DLD1 (cell line): ENCODE measurements around the gene ATP7A.
"Not testable (repeated sequence)": the region's sequence is repeated elsewhere in the genome, so short reads cannot be mapped to it uniquely, and the experiment has no call there.

Source experiments
- in situ Hi-C: cut with HindIII; loops from 2 replicates; pipeline ENCODE4 v1.10.0; 2017; ENCODE audit warnings: low sequenced_read_pairs

Gene ATP7A

DNA sequence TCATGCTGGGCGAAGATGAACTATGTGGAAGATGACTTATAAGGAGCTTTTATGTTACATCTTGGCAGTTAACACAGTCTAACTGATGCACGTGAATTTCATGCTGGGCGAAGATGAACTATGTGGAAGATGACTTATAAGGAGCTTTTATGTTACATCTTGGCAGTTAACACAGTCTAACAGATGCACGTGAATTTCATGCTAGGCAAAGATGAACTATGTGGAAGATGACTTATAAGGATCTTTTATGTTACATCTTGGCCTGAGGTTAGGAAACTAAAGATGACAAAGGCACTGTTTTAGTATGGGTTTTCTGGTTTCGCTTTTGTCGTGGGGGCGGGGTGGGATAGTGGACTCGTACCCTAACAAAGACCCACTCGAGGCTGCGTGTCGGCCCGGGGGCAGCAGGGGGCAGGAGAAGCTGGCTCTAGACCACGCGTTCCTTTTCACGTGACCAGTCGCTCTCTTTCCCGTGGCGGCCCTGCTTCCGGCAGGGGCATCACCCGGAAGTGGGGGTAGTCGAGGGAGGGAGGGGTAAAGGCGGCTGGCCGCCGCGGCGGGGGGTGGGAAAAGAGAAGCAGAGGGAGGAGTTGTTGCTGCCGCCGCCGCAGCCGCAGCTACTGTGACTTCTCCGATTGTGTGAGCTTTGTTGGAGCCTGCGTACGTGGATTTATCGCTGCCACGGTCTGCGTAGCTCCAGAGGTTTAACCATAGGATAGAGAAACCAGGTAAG is at the start of gene ATP7A:
ATP7A (plus strand) TSS at position 586 of the 733 bp plus-strand sequence. CDS start 60,949 bp downstream, outside the sequence.
- in situ Hi-C loops = no loop called here

DNA sequence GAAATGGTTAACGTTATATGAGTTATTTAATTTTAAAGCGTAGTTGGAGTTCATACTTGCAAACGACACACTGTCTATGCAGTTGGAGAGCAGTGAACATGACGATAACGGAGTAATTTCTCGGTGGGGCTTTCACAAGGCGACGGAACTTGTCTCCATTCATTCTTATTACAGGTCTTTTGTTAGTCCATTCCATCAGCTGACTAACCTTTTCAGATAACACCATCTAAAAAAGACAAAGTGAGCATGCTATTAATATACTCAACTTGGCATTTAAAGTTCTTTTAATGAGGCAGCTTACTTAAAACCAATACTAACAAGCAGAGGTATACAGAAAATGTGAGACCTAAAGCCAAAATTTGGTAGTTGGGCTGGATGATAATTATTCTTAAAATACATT is 35.1 kb upstream of the ATP7A start:
- in situ Hi-C loops = no loop called here

DNA sequence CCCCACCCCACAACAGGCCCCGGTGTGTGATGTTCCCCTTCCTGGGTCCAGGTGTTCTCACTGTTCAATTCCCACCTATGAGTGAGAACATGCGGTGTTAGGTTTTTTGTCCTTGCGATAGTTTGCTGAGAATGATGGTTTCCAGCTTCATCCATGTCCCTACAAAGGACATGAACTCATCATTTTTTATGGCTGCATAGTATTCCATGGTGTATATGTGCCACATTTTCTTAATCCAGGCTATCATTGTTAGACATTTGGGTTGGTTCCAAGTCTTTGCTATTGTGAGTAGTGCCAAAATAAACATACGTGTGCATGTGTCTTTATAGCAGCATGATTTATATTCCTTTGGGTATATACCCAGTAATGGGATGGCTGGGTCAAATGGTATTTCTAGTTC is 29.1 kb upstream of the ATP7A start:
- in situ Hi-C loops = not testable (repeated sequence)

DNA sequence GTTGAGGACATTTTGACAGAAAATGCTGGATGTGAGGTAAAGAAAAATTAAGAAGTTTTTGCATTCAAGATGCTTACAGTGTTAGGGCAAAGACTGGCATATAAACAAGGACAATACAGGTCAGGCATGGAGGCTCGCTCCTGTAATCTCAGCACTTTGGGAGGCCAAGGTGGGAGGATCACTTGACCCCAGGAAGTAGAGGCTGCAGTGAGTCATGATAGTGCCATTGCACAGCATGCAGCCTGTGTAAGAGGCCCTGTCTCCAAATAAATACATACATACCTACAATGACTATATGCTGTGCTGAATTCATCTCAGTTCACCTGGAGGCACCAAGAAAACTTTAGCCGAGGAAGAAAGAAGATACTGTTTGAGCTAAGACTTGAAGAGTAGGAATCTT is 17.6 kb upstream of the ATP7A start:
- in situ Hi-C loops = no loop called here

DNA sequence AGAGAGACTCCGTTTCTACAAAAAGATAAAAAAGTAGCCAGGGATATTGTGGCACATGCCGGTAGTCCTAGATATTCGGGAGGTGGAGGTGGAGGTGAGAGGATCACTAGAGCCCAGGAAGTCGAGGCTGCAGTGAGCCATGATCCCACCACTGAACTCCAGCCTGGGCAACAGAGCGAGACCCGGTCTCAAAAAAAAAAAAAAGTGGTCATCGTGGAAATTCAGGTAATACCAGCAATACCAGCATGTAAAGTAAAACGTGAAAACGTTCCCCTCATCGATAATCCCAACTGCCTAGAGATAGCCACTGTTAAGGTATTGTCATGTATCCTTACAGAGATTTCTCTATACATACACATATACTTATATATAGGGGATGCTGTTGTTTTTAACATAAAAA is 16.8 kb upstream of the ATP7A start:
- in situ Hi-C loops = no loop called here

DNA sequence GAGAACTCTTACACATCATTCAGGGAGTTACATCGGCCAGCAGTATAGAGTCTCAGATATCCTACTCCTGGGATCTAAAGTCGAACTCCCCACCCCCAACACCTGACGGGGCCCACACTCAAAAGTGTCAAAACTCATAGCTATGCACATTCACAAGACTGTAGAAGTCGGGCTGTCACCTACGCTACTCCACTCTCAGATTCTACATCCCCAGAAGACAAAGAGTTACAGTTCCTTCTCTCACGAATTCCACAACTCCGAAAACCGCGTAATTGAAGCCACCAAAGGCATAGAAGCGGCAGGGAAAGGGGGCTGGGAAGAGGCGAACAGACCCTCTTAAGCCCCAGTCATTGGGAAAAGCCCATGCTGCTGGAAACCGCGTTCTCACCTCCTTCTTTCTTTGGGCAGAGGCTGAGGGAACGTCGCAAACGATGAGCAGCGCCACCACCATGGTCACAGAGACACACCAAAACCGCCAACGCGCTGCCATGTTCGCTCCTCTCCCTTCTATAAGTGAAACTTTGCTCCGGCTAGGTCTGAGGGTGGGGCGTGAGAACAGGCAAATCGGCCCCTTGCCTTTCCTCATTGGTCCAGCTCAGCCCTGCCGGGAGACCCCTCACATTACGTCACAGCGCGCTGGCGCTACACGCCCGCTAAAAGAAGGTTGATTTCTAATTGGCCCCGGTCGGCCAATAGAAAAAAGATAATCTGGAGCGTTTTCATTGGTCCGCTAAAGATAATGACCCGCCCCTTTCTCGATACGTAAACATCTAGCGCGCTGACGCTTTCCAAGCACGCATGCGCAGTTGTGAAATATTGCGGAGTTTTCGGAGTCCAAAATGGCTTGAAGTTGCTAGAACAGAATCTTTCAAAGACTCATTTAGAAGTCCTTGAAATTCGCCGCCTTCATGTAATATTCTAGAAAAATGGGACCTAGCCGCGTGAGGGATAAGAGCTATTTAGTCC is 15.3 kb upstream of the ATP7A start, which contains the start of gene MAGT1:
MAGT1 (minus strand) TSS at position 515 of the 966 bp plus-strand sequence; CDS start at position 490, 25 bp downstream.
- in situ Hi-C loops = no loop called here

DNA sequence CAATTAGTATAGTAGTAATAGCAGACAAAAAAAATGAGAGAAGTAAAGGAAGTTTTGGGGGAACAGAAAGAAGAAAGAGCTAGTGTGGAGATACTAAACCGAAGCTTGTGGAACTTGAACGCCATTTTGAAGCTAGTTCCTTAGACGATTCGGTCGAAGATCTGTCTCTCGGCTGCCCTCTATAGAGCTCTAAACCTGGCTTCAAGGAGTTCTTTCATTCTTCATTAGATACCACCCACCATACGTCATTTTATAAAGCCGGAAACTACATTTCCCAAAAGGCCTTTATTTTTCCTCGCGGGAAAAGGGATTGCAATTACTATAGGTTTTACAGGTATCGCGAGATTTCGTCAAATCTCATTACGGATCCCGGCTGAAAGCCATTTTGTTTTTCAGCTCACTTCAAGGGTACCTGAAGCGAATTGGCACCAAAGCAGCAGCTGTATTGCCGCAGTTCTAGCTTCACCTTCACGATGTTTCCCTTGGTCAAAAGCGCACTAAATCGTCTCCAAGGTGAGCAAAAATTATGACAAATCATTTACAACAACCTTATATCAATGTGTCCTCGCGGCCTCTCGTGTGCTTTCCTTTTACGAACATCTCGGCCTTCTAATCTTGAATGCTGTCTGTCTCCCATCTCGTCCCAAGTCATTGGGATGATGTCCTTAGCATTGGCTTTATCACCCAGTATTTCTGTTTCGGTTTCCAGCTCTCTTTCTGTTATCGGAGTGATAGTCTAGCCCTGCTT is 11.2 kb upstream of the ATP7A start, which contains the start of gene COX7B:
COX7B (plus strand) TSS at position 388 of the 748 bp plus-strand sequence; CDS start at position 474, 86 bp downstream.
- in situ Hi-C loops = no loop called here

DNA sequence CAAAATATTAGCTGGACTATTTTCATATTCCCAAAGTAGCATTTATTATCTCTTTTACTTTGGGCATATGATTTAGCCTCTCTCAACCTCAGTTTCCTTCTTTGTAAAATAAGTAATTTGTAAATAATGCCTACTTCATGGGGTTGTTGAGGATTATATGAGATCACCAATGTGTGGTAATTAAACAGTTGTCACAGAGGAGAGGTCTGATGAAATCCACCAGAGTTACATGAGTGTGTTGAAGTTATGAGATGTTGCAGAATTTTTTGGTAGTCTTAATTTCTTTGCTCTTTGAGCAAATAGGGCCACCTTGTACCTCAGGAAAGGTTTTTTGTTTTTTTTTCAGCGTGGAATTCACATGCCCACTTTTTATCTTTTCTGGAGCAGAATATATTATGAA is 9.8 kb upstream of the ATP7A start:
- in situ Hi-C loops = no loop called here

DNA sequence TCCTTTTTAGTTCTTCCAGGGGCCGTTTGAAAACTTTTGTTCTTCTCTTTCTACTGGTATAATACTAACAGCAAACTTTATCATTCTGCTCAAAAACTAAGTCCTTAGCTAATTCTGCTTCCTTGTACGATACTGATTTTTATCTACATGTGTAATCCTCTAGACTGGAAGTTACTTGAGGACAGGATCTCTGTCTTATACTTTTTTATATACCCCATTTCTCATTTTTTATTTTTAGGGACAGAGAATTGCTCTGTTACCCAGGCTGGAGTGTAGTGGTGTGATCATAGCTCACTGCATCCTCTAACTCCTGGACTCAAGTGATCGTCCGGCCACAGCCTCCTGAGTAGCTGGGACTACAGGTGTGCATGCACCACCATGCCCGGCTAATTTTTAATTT is 9.0 kb upstream of the ATP7A start:
- in situ Hi-C loops = no loop called here

DNA sequence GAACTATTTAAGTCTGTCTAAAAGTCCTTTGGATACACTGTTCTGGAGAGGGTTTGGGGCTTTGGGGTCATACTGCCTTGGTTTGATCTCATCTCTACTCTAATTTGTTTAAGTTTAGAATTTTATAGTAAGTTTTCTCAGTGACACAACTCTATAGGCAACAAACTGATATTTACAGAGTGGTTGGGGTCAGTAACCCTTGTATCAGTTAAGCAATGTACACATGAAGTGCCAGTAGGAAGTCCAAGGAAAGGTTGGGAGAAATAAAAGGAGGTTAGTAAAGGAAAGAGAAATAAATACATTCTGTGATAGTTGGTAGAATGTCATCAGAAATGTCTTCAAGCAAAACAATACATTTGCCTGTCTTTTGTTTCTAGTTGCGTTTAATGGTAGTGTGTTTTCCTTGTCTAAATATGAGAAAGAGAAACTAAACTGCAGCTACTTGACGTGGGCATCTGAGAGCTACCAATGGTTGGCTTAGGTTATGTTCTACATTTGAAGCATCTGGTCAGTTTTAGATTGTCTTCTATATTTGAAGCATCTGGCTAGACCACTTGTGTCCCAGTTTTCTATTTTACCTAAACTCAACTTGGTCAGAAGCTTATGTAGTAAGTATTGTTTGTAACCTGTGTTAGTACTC is 6.9 kb downstream of the ATP7A start:
- in situ Hi-C loops = no loop called here

DNA sequence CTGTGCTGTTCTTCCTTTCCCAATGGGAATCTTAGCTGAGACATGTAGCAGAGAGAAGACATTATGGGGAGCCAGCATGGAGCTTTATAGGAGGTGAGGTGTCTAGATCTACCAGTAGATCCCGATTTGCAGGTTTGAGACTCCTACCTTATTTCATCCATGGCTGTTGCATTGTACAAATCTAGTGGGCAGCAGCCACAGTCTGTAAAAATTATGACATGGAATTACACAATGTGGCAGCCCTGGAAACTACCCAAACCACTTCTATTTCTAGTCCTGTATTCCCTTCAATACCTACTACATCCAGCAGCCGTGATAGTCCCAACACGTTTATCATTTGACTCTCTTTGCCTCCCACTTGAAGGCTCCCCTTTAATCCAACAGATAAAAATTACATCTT is 8.1 kb downstream of the ATP7A start:
- in situ Hi-C loops = no loop called here

DNA sequence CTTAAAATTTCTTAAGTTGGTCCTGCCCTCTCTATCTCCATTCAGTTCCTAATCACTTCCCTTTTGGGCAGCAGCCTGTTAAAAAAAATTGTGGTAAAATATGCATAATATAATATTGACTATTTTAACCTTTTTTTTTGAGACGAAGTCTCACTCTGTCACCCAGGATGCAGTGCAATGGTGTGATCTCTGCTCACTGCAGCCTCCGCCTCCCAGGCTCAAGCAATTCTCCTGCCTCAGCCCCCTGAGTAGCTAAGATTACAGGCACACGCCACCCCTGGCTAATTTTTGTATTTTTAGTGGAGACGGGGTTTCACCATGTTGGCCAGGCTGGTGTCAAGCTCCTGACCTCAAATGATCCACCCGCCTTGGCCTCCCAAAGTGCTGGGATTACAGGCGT is 8.9 kb downstream of the ATP7A start:
- in situ Hi-C loops = not testable (repeated sequence)

DNA sequence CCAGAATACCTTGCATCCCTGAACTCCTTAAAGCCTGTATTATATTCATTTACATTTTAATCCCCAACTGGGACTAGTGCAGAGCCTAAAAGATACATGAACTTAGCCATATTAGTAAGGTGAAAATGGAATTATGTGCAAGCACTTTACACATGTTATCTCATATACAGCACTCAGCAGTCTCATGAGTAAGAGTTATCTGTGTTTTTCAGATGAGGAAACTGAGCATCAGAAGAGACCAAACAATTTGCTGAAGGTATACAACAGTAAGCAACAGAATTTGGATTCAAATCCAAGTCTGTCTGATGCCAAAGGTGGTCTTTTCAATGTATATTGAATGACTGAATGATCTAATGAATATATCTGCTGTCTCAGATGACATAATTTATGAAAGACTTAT is 12.3 kb downstream of the ATP7A start:
- in situ Hi-C loops = no loop called here

DNA sequence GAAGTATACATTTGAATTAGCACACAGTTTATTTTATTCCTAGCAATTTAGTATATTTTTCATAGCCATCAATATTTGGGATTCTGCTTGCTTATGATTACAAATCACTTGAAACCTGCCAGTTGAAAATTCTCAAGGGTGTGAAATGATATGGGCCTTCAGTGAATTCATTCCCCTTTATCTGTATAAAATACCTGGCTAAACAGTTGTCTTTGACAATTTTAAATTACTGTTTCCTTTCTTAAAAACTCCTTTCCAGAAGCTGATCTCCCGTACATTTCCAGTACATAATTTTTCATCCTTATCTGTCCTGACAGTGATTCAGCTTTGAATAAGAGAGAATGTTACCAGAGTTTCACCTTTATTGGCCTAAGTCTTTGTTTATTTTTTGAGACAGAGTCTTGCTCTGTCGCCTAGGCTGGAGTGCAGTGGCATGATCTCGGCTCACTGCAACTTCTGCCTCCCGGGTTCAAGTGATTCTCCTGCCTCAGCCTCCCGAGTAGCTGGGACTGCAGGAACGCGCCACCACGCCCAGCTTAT is 13.9 kb downstream of the ATP7A start:
- in situ Hi-C loops = no loop called here

DNA sequence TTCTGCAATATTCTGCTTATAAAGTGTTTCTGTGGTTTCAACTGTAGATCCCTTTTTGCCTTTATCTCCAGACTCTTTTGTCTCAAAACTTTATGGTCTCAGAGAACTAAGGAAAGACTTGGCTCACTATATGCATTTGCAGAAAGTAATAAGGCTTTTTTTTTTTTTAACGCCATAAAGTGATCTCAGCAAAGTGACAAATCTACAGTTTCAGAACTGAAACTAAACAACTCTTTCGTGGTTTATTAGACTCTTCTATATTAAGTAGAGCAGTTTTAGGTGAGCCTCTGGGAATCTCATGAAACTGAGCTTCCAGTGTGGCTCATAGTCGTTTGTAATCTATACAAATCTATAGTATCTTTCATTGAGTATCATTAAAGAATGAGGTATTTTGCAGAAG is 15.3 kb downstream of the ATP7A start:
- in situ Hi-C loops = no loop called here

DNA sequence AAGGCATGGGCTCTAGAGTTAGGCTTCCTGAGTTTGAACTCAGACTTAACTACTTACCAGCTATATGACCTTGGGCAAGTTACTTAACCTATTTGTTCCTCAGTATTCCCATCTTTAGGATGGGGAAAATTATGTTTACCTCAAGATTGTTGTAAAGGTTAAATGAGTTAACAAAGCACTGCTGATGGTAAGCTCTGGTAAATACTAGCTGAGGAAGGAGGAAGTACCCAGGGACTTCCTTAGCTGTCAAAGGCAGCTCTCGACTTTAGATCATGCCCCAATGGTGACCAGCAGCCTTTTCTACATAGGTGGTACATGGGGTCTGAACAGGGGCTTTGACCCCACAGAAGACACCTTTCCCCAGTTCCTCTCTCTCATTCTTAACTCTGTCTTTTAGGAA is 20.1 kb downstream of the ATP7A start:
- in situ Hi-C loops = no loop called here

DNA sequence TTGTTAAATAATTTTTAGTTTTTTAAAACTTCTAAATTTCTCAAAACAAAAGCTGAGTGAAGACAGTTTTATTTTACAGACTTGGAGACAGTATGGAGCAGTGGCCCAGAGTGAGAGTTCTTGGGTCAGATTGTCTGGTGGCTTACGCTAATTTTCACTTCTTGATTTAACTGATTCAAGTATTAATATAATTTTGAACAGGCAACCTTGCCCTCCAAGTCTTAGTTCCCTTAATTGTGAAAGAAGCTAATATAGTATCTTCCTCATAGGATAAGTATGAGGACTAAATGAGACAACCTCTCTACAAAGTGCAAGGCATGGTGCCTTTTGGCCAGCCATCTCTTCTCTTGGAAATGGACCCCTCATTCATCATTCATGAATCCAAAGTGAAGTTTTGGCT is 25.4 kb downstream of the ATP7A start:
- in situ Hi-C loops = no loop called here

DNA sequence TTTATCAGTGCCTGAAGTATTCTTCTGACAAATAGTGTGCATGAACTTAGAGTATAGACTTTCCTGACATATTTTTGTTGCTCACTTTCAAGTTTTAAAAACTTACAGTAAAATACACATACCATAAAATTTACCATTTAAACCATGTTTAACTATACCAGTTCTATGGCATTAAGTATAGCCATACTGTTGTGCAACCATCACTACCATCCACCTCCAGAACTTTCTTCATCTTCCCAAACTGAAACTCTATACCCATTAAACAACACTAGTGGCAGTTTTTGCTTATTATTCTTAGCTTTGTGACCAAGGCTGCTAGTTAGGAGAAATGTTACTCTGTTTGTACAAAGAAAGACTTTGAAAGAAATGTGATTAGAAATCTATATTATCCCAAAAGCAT is 25.8 kb downstream of the ATP7A start:
- in situ Hi-C loops = no loop called here

DNA sequence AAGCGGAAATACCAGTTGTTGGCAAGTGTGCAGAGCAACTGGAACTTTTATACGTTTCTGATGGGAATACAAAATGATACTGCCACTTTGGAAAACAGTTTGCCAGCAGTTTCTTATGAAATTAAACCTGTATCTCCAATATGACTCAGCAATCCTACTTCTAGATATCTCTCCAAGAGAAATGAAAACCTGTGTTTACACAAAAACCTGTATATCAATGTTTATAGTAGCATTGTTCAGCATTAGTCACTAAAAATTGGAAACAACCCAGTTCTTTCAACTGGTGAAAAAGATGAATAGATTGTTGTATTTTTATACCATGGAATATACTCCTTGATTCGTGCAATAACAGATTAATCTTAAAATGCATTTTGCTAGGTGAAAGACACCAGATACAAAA is 26.8 kb downstream of the ATP7A start:
- in situ Hi-C loops = no loop called here

DNA sequence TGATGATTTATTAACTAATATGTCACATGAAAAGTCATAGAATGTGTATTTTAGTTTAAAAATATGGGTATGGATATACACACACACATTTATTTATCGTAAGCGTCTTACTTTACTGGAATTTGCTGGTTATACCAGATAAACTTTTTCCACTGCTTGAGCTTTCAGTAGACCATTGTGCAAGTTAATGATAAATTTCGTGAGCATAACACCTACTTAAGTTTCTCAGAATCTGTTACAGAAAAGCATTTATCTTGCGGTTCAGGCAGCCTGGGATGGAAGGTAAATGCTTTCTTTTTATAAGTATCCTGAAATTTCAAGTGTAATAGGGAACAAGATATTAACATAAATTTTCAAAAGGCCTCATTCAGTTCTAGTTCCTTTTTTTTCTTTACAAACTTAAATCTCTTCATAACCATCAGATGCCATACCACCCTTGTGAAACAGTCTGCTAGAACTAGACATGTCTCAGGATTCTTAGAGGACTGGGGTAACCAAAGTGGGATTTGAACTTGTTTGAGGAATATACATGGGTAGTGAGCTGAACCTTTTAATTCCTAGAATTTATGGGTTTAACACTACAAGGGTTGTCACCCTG is 27.7 kb downstream of the ATP7A start:
- in situ Hi-C loops = no loop called here
